H1 (cell line): ENCODE data around the gene CHFR. TPM values are rescaled to one million over a fixed set of nuclear protein-coding genes. Genes with fewer than 3 reads are reported as not detected.

Experiments used
- CTCF ChIA-PET: fragments of 300-600 bp; sonication (Branson Sonifier 250); formaldehyde crosslinking; loops from one replicate; lab custom pipeline; 2021; ENCODE audit not compliant: partially characterized antibody; lab: Charles Lee
- POLR2A ChIA-PET: fragments of 300-600 bp; sonication (Branson Sonifier 250); formaldehyde crosslinking; loops from one replicate; lab custom pipeline; 2021; ENCODE audit warnings: inconsistent platforms; ENCODE audit not compliant: partially characterized antibody; lab: Charles Lee
- DNase-seq, 2 experiments: peaks; one replicate each; pipeline versions ENCODE4 v3.0.0 to v3.0.0-alpha.2; 2010 to 2022; ENCODE audit warnings: low spot score in 2 of 2, low read depth in 1 of 2, mixed read lengths in 1 of 2
- FAIRE-seq: peaks from 2 replicates; lab custom pipeline; 2011; peaks lifted over from hg19 to GRCh38; lab: Jason Lieb, UNC
- H2AFZ ChIP-seq: 2 replicates; pipeline ENCODE4 v1.8.1; 2012; ENCODE audit warnings: low read length, inconsistent platforms
- H2AK5ac ChIP-seq: 2 replicates; pipeline ENCODE4 v1.6.1; 2013; ENCODE audit warnings: low read depth, low read length
- H2BK120ac ChIP-seq: replicated peaks from 2 replicates; pipeline ENCODE3; 2013; ENCODE audit warnings: low read depth, low read length, inconsistent platforms
- H2BK12ac ChIP-seq: 2 replicates; pipeline ENCODE4 v1.6.1; 2013; ENCODE audit warnings: low read depth, low read length
- H2BK15ac ChIP-seq: 2 replicates; pipeline ENCODE4 v1.6.1; 2013; ENCODE audit warnings: low read length
- H2BK20ac ChIP-seq: 2 replicates; pipeline ENCODE4 v1.6.1; 2013; ENCODE audit warnings: low read length
- H2BK5ac ChIP-seq: 2 replicates; pipeline ENCODE4 v1.6.1; 2013; ENCODE audit warnings: low read depth, low read length
- H3K14ac ChIP-seq: 2 replicates; pipeline ENCODE4 v1.6.1; 2013; ENCODE audit warnings: inconsistent platforms; ENCODE audit not compliant: insufficient read length
- H3K18ac ChIP-seq: 2 replicates; pipeline ENCODE4 v1.6.1; 2013; ENCODE audit warnings: low read length; ENCODE audit errors: extremely low read depth
- H3K23ac ChIP-seq: 2 replicates; pipeline ENCODE4 v1.6.1; 2013; ENCODE audit warnings: inconsistent platforms; ENCODE audit not compliant: insufficient read length
- H3K23me2 ChIP-seq: 2 replicates; pipeline ENCODE4 v1.6.1; 2013; ENCODE audit warnings: low read depth, low read length
- H3K27ac ChIP-seq: 2 replicates; pipeline ENCODE4 v1.6.1; 2011; ENCODE audit warnings: low read depth, low read length, inconsistent platforms
- H3K27me3 ChIP-seq, 4 experiments: replicated peaks in 1 of 4; 1 replicate in 1 of 4; 2 replicates in 3 of 4; pipeline versions ENCODE4 v1.6.1 to v1.8.1; 2011 to 2013; ENCODE audit warnings: low read length in 3 of 4, mild to moderate bottlenecking in 3 of 4, inconsistent platforms in 2 of 4, mixed read lengths in 2 of 4, moderate library complexity in 1 of 4; ENCODE audit not compliant: control insufficient read depth in 3 of 4, insufficient read depth in 3 of 4; ENCODE audit errors: extremely low read depth in 1 of 4
- H3K36me3 ChIP-seq, 4 experiments: 2 replicates each; pipeline versions ENCODE4 v1.6.1 to v1.8.1; 2011 to 2013; ENCODE audit warnings: mild to moderate bottlenecking in 4 of 4, low read length in 3 of 4, moderate library complexity in 2 of 4, control low read depth in 1 of 4, inconsistent platforms in 1 of 4; ENCODE audit not compliant: insufficient read depth in 4 of 4, control insufficient read depth in 2 of 4
- H3K4ac ChIP-seq: replicated peaks from 2 replicates; pipeline ENCODE3; 2013; ENCODE audit warnings: low read length, low read depth, mixed read lengths, inconsistent platforms; ENCODE audit not compliant: insufficient read length
- H3K4me1 ChIP-seq, 4 experiments: replicated peaks in 1 of 4; 1 replicate in 1 of 4; 2 replicates in 3 of 4; pipeline versions ENCODE4 v1.6.1 to v1.8.1; 2011 to 2013; ENCODE audit warnings: low read length in 3 of 4, inconsistent platforms in 2 of 4, mixed read lengths in 1 of 4; ENCODE audit not compliant: insufficient read depth in 4 of 4, control insufficient read depth in 3 of 4
- H3K4me2 ChIP-seq, 2 experiments: 2 replicates each; pipeline versions ENCODE4 v1.6.1 to v1.8.1; 2011 to 2013; ENCODE audit warnings: low read depth in 2 of 2, low read length in 2 of 2, control low read depth in 1 of 2, inconsistent platforms in 1 of 2, mild to moderate bottlenecking in 1 of 2; ENCODE audit not compliant: insufficient read depth in 1 of 2
- H3K4me3 ChIP-seq, 4 experiments: fragments of 200-600, 300-600 bp in 1 of 4; sonication (generic), shearing (Covaris generic), sonication (Bioruptor Twin) in 1 of 4; 2 replicates each; pipeline versions ENCODE4 v1.5.1 to v1.8.1; 2011 to 2016; ENCODE audit warnings: low read length in 4 of 4, low read depth in 3 of 4, control low read depth in 2 of 4, inconsistent platforms in 2 of 4, mild to moderate bottlenecking in 2 of 4, mixed read lengths in 1 of 4, moderate library complexity in 1 of 4; ENCODE audit not compliant: insufficient read depth in 2 of 4; ENCODE audit errors: extremely low read depth in 1 of 4
- H3K56ac ChIP-seq: replicated peaks from 2 replicates; pipeline ENCODE3; 2013; ENCODE audit warnings: low read depth, mild to moderate bottlenecking, mixed read lengths, low read length, inconsistent platforms; ENCODE audit not compliant: insufficient read length
- H3K79me1 ChIP-seq: 2 replicates; pipeline ENCODE4 v1.6.1; 2013; ENCODE audit warnings: low read depth, low read length, control low read depth
- H3K79me2 ChIP-seq, 2 experiments: 2 replicates each; pipeline versions ENCODE4 v1.6.1 to v1.8.1; 2012 to 2013; ENCODE audit warnings: low read length in 2 of 2, mild to moderate bottlenecking in 2 of 2, inconsistent platforms in 1 of 2; ENCODE audit not compliant: insufficient read depth in 2 of 2, control insufficient read depth in 1 of 2
- H3K9ac ChIP-seq, 4 experiments: replicated peaks in 1 of 4; 1 replicate in 1 of 4; 2 replicates in 3 of 4; pipeline versions ENCODE4 v1.6.1 to v1.8.1; 2011 to 2013; ENCODE audit warnings: low read depth in 3 of 4, low read length in 3 of 4, control low read depth in 2 of 4, mild to moderate bottlenecking in 2 of 4, moderate library complexity in 2 of 4, inconsistent platforms in 1 of 4; ENCODE audit errors: extremely low read depth in 1 of 4
- H3K9me3 ChIP-seq, 2 experiments: 2 replicates each; pipeline versions ENCODE4 v1.6.1 to v1.8.1; 2012 to 2013; ENCODE audit warnings: mild to moderate bottlenecking in 2 of 2, moderate library complexity in 2 of 2, control low read depth in 1 of 2, inconsistent platforms in 1 of 2, low read depth in 1 of 2, low read length in 1 of 2, mixed read lengths in 1 of 2; ENCODE audit not compliant: insufficient read depth in 2 of 2
- H4K20me1 ChIP-seq, 2 experiments: replicated peaks in 1 of 2; 2 replicates each; pipeline versions ENCODE3 to v1.8.1; 2011 to 2013; ENCODE audit warnings: inconsistent platforms in 2 of 2, low read length in 2 of 2, mild to moderate bottlenecking in 1 of 2; ENCODE audit not compliant: insufficient read depth in 2 of 2, control insufficient read depth in 1 of 2
- H4K5ac ChIP-seq: 2 replicates; pipeline ENCODE4 v1.6.1; 2013; ENCODE audit warnings: low read length, low read depth, mixed read lengths, inconsistent platforms; ENCODE audit not compliant: insufficient read length
- H4K8ac ChIP-seq: 2 replicates; pipeline ENCODE4 v1.8.0; 2013; ENCODE audit warnings: mild to moderate bottlenecking, moderate library complexity, low read length, inconsistent platforms; ENCODE audit not compliant: insufficient read depth; ENCODE audit errors: extremely low read depth
- H4K91ac ChIP-seq: replicated peaks from 2 replicates; pipeline ENCODE3; 2013; ENCODE audit warnings: low read length, mixed read lengths, inconsistent platforms; ENCODE audit not compliant: insufficient read length
- CTBP2 ChIP-seq: IDR thresholded peaks from 2 replicates; pipeline ENCODE4 v1.7.0; 2011; ENCODE audit warnings: borderline replicate concordance, mild to moderate bottlenecking, moderate library complexity, mixed read lengths, low read length; ENCODE audit not compliant: insufficient read depth, insufficient read length
- POU5F1 ChIP-seq: IDR thresholded peaks from 2 replicates; pipeline ENCODE4 v1.6.1; 2011; ENCODE audit warnings: low read depth, mild to moderate bottlenecking, low read length, moderate library complexity
- WGBS, 2 experiments: shearing (Covaris generic) in 1 of 2; methylation state at CpG; one replicate each; pipeline versions ENCODE4 v1.1.6 to v1.1.7; 2013 to 2015; ENCODE audit warnings: low lambda C conversion rate in 2 of 2, mixed read lengths in 2 of 2, inconsistent platforms in 1 of 2, low coverage in 1 of 2, missing lambda C conversion rate in 1 of 2; ENCODE audit not compliant: insufficient replicate concordance in 2 of 2, insufficient coverage in 1 of 2, insufficient read length in 1 of 2; ENCODE audit errors: extremely low coverage in 1 of 2, missing lambda C conversion rate in 1 of 2; 5-methylcytosine and 5-hydroxymethylcytosine counted together
- polyA plus RNA-seq, 7 experiments: library from polyadenylated mRNA; depleted of rRNA in 3 of 7; stranded (reverse) in 5 of 7; unstranded in 2 of 7; fragments of >200 nt in 5 of 7; fragments of 200-250 nt in 2 of 7; gene quantifications; 1 replicate in 5 of 7; 2 replicates in 1 of 7; 4 replicates in 1 of 7; pipeline versions ENCODE4 v1.2.1 to v1.2.3, GENCODE V29; 2011 to 2013; ENCODE audit warnings: missing spikeins in 2 of 7, mixed read lengths in 2 of 7
- total RNA-seq: library from RNA; stranded (reverse); fragmentation: NEBNext Ultra II Directional; extraction: Animal tissue kit (Norgen Biotek cat#: 25700); gene quantifications from 2 replicates; pipeline ENCODE4 v1.2.1, GENCODE V29; 2021

The CHFR gene
- total and polyA plus RNA-seq, 2 of the 8 experiments (the other 6 are each of a cell fraction or from before 2014, with no cell fraction given), result 31.4 to 44.6 TPM

- CTCF ChIA-PET, result no interaction called here
Measured at GRCh38 chr12:132851465-132851864, 35.9 kb downstream of the CHFR start.

More at GRCh38 chr12:132851465-132851864, 35.9 kb downstream of the CHFR start:
- H4K5ac ChIP-seq, result no peak overlapping the region
- TF ChIP-seq POU5F1, result no peak
- TF ChIP-seq CTBP2, result no peak
- no peaks in the 10 kb centered on the region for H3K9me3 ChIP-seq
- no peaks in the 10 kb centered on the region for H3K23me2 ChIP-seq
- POLR2A ChIA-PET, result interaction anchor here (0.7 to 1.0 kb wide), 2 partner anchors 69 to 79 kb away, joined by 3 read pairs; no protein-coding TSS in a partner anchor
- no peak overlapping the region for H3K27ac ChIP-seq
- peaks cover 0 to 7% of the 10 kb centered on the region in 2 experiments for H4K20me1 ChIP-seq
- DNase-seq, result no peak
- no peaks in the 10 kb centered on the region for H3K27me3 ChIP-seq
- H3K23ac ChIP-seq, result no peak overlapping the region
- no peak overlapping the region for H4K8ac ChIP-seq
- no peak overlapping the region for H3K4ac ChIP-seq
- FAIRE-seq, result no peak
- peaks cover 0 to 13% (median 6%) of the 10 kb centered on the region in 4 experiments; a peak in 6 of 7 replicates for H3K4me1 ChIP-seq
- no peak overlapping the region for H3K4me3 ChIP-seq
- H2AFZ ChIP-seq, result no peak overlapping the region
- H3K14ac ChIP-seq, result no peak overlapping the region
- H2BK5ac ChIP-seq, result no peak overlapping the region
- WGBS, 2 experiments, result 93% methylated on average over 25 of the region's 25 CpGs; no CpG with 5 or more reads in 1 of the 2 experiments
- H3K18ac ChIP-seq, result no peak overlapping the region
- no peak overlapping the region for H2BK120ac ChIP-seq
- no peak overlapping the region for H4K91ac ChIP-seq
- no peak overlapping the region for H2BK15ac ChIP-seq
- no peak overlapping the region for H3K56ac ChIP-seq
- H2BK12ac ChIP-seq, result no peak overlapping the region
- H3K9ac ChIP-seq, result no peak overlapping the region
- H2AK5ac ChIP-seq, result no peak overlapping the region
- no peaks in the 10 kb centered on the region for H3K79me1 ChIP-seq
- H2BK20ac ChIP-seq, result no peak overlapping the region
- H3K4me2 ChIP-seq, result no peak overlapping the region
- H3K36me3 ChIP-seq, result peaks cover 0 to 45% (median 18%) of the 10 kb centered on the region in 4 experiments; a peak in 7 of 8 replicates
- H3K79me2 ChIP-seq, result no peaks in the 10 kb centered on the region
